ENCODE results near the gene F3.

The F3 gene

DNA sequence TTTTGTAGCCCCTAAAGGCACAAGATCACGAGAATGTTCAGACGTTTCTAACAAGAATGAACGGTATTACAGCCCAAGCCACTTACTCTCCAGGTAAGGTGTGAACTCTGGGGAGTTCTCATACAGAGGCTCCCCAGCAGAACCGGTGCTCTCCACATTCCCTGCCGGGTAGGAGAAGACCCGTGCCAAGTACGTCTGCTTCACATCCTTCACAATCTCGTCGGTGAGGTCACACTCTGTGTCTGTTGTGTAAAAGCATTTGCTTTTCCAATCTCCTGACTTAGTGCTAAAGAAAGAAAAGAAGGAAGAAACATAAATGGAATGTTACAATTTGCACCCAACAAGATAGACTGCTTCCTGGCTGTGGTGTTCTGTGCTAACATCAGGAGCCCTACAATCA, 5.7 kb downstream of the F3 start:
- TF ChIP-seq, protein P1, sequence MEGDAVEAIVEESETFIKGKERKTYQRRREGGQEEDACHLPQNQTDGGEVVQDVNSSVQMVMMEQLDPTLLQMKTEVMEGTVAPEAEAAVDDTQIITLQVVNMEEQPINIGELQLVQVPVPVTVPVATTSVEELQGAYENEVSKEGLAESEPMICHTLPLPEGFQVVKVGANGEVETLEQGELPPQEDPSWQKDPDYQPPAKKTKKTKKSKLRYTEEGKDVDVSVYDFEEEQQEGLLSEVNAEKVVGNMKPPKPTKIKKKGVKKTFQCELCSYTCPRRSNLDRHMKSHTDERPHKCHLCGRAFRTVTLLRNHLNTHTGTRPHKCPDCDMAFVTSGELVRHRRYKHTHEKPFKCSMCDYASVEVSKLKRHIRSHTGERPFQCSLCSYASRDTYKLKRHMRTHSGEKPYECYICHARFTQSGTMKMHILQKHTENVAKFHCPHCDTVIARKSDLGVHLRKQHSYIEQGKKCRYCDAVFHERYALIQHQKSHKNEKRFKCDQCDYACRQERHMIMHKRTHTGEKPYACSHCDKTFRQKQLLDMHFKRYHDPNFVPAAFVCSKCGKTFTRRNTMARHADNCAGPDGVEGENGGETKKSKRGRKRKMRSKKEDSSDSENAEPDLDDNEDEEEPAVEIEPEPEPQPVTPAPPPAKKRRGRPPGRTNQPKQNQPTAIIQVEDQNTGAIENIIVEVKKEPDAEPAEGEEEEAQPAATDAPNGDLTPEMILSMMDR (IDR thresholded peaks at IDR 0.05; ENCODE audit: low read depth, low read length, missing control alignments): no peak
- DNase-seq (ENCODE audit: extremely low read depth, low read depth): no peak
- no peak overlapping the region for H3K4me3 ChIP-seq (replicated peaks; ENCODE audit: low read depth, low read length)

DNA sequence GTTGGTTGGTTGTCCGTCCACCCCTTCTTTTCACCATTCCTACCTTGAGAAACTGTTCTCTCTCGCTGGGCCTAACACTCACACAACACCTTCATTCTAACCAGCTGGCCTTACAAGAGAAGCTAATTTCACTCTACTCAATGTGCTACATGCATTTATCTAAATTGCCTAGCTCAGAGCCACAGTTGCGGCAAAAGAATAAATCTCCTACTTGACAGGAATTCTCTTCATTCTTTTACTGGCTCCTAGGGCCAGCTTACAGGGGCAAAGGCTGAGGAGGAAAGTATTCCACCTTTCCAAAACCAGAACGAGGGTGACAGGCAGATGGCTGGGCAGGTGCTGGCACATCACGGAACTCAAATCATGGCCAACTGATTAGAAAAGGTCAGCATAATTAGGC, 6.5 kb downstream of the F3 start:
- no peak for DNase-seq (ENCODE audit: extremely low read depth, low read depth)
- TF ChIP-seq, protein P1 (IDR thresholded peaks at IDR 0.05; ENCODE audit: low read depth, low read length, missing control alignments): no peak
- H3K4me3 ChIP-seq (replicated peaks; ENCODE audit: low read depth, low read length): no peak overlapping the region

- DNase-seq (ENCODE audit: extremely low read depth, low read depth): no peak
- TF ChIP-seq, protein P1 (IDR thresholded peaks at IDR 0.05; ENCODE audit: low read depth, low read length, missing control alignments): no peak
- no peak overlapping the region for H3K4me3 ChIP-seq (replicated peaks; ENCODE audit: low read depth, low read length)
These were observed 9.5 kb downstream of the F3 start for GRCh38 chr1:94532077-94532476.

DNA sequence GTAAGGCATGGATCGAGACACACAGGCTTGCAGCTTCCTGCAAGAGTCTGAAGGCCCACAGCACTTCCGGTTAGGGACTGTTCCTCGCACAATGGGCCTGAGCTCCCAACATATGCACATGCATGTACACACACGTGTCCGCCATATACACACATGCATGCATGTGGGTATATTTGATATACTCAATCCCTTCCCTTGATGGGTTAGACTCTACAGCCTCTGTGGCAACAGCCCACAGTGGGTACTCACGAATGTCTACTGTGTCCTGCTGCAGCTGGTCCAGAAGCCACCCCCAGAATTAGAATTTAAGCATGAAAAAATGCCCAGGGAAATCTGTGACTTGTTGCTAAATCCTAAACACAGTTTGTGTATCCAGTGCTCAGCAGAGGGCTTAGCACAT, 9.9 kb downstream of the F3 start:
- no peak for DNase-seq (ENCODE audit: extremely low read depth, low read depth)
- H3K4me3 ChIP-seq (replicated peaks; ENCODE audit: low read depth, low read length): no peak overlapping the region
- TF ChIP-seq, protein P1 (IDR thresholded peaks at IDR 0.05; ENCODE audit: low read depth, low read length, missing control alignments): no peak

GRCh38 chr1:94530373-94530878, 11.1 kb downstream of the F3 start:
- DNase-seq (ENCODE audit: extremely low read depth, low read depth): no peak
- TF ChIP-seq, protein P1 (IDR thresholded peaks at IDR 0.05; ENCODE audit: low read depth, low read length, missing control alignments): no peak
- no peak overlapping the region for H3K4me3 ChIP-seq (replicated peaks; ENCODE audit: low read depth, low read length)

- DNase-seq (ENCODE audit: extremely low read depth, low read depth): no peak
- no peak overlapping the region for H3K4me3 ChIP-seq (replicated peaks; ENCODE audit: low read depth, low read length)
- TF ChIP-seq, protein P1 (IDR thresholded peaks at IDR 0.05; ENCODE audit: low read depth, low read length, missing control alignments): no peak
These were observed 12.1 kb downstream of the F3 start for GRCh38 chr1:94529416-94529815.

DNA sequence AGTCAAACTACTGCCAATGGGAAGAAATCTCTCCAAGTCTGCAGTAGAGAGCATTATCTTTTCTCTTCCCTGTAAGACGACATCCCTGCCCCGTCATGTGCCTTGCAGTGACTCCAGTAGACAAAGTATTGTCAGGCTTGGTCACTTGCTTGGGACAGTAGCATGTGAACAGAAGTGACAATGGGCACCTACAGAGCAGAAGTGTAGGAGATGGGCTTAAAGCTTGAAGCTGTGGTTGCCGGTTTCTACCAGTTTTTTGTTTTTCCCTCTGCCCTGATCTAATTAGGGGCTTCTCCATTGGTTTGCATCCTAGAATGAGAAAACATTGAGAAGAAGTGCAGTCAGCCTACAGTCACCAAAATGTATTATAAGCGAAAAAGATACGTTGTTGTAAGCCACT, 12.7 kb downstream of the F3 start:
- TF ChIP-seq, protein P1 (IDR thresholded peaks at IDR 0.05; ENCODE audit: low read depth, low read length, missing control alignments): no peak
- H3K4me3 ChIP-seq (replicated peaks; ENCODE audit: low read depth, low read length): no peak overlapping the region
- no peak for DNase-seq (ENCODE audit: extremely low read depth, low read depth)
